ENCODE measurements around the gene RGL1. TPM values are rescaled to one million over a fixed set of nuclear protein-coding genes. Genes with fewer than 3 reads are reported as not detected.

RGL1 gene
- total and polyA plus RNA-seq, 9 of the 15 experiments (the other 6 are each of a cell fraction or from before 2014, with no cell fraction given), result under 0.01 to 0.07 (median 0.04) TPM

GRCh38 chr1:183871601-183872000 is 66.7 kb downstream of the RGL1 start:
- intact Hi-C loops (cut with micrococcal nuclease) (no loop called here), in situ Hi-C loops (cut with MboI) (no loop called here)
- TF ChIP-seq MEF2A (IDR thresholded peaks at IDR 0.05; ENCODE audit: control insufficient read depth, low read depth, low read length) (no peak), JUND (IDR thresholded peaks at IDR 0.05; ENCODE audit: borderline replicate concordance, low read depth, low read length) (no peak), JUND (tag; IDR thresholded peaks at IDR 0.05; ENCODE audit: borderline replicate concordance, low read depth, low read length) (no peak), MAFK (IDR thresholded peaks at IDR 0.05; ENCODE audit: low read length) (no peak), ZNF764 (CRISPR knock-in tag; IDR thresholded peaks at IDR 0.05; ENCODE audit: low read depth) (no peak), ZNF316 (IDR thresholded peaks at IDR 0.05) (no peak), SIX5 (IDR thresholded peaks at IDR 0.05; ENCODE audit: borderline replicate concordance in 1 of 2, insufficient read depth in 1 of 2, low read depth in 1 of 2, low read length in 2 of 2) (no peak), ZNF239 (CRISPR knock-in tag; IDR thresholded peaks at IDR 0.05) (no peak), ZBTB2 (IDR thresholded peaks at IDR 0.05) (no peak), TAL1 (IDR thresholded peaks at IDR 0.05) (no peak), RFX7 (CRISPR knock-in tag; IDR thresholded peaks at IDR 0.05) (no peak)
- H3K36me3 ChIP-seq (ENCODE audit: control insufficient read depth, insufficient read depth, low read length), result no peaks in the 10 kb centered on the region
- DNase-seq (ENCODE audit: extremely low read depth in 1 of 4, low spot score in 3 of 4), result no peak
- H3K9me3 ChIP-seq (replicated peaks; ENCODE audit: control insufficient read depth, insufficient read depth, low read depth, low read length), result no peaks in the 10 kb centered on the region
- H3K27ac ChIP-seq (ENCODE audit: extremely low read depth, low read depth, low read length), result no peak overlapping the region
- no peak for FAIRE-seq
- ChIA-PET POLR2A (no interaction called here), CTCF (ENCODE audit: low intra/inter-chr PET ratio) (no interaction called here)
- H2AFZ ChIP-seq (ENCODE audit: low read depth, low read length), result no peak overlapping the region
- peaks cover 16 to 18% of the 10 kb centered on the region in 2 experiments for H3K27me3 ChIP-seq (ENCODE audit: control insufficient read depth in 2 of 2, insufficient read depth in 2 of 2, low read length in 2 of 2)
- no peak for ATAC-seq
- no peaks in the 10 kb centered on the region for H3K79me2 ChIP-seq (ENCODE audit: control insufficient read depth, insufficient read depth, low read length)
- no peak overlapping the region for H3K4me2 ChIP-seq (ENCODE audit: insufficient read depth, low read length)
- no peaks in the 10 kb centered on the region for H3K9me1 ChIP-seq (ENCODE audit: control insufficient read depth, insufficient read depth, low read length)
- 1% methylated on average over 3 of the region's 3 CpGs for WGBS (ENCODE audit: insufficient coverage, low coverage, missing lambda C conversion rate)
- H3K9ac ChIP-seq (ENCODE audit: insufficient read depth in 1 of 2, low read depth in 2 of 2, low read length in 2 of 2), result no peak overlapping the region
- no peaks in the 10 kb centered on the region for H4K20me1 ChIP-seq (replicated peaks; ENCODE audit: control insufficient read depth, insufficient read depth, low read length)
- no peak overlapping the region for H3K4me3 ChIP-seq
- no TSS peak for BruUV-seq (replicated peaks)
- H3K4me1 ChIP-seq (replicated peaks in 1 of 2; ENCODE audit: control insufficient read depth in 2 of 2, insufficient read depth in 2 of 2, low read length in 2 of 2), result no peaks in the 10 kb centered on the region

Measured in K562 (cell line).